ENCODE data around the gene DDI2. TPM values are rescaled to one million over a fixed set of nuclear protein-coding genes. Genes with fewer than 3 reads are reported as not detected.
A peak's percentile ranks its signal among the peaks of the same experiment; 100 is the strongest.

Gene DDI2
- total RNA-seq, 2 experiments from 2014 or later = 31.6 to 33.3 TPM

DNA sequence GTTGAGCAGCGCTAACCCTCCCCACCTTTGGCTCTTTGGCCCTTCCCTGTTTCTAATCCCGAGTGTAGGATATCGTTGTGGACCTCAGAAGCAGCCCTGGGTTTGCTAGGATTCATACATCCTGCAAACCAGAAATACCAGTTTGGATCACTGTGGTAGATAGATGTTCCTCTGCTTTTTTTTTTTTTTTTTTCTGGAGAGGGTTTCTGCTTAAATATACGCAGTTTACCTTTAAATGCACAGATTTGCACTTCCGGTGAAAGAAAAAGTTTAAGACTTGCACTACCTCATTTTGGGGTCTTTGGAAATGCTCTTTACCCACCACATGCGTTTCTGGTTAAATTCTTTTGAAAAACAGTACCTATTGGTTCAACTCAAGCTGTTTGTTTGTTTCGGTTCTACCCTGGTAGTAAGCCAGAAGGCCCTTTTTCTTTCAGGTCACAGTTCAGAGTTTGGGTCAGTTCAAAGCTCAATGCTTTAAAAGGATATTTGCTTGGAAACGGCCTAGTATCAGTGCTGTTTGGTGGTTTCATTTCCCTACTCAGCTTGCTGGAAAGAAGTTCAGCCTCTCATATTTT is 908 bp downstream of the DDI2 start:
- Mint-ChIP-seq H3K4me3 (peak overlapping the region; percentile 93), H3K27ac (peak overlapping the region; percentile 90), H3K4me1 (peaks cover 30% of the 10 kb centered on the region), H3K36me3 (peaks cover 4% of the 10 kb centered on the region), H3K9me3 (no peaks in the 10 kb centered on the region), H3K27me3 (no peaks in the 10 kb centered on the region)
- no peak for ATAC-seq (ENCODE audit: low read depth)
- DNase-seq = no peak
- POLR2A ChIA-PET = interaction anchor here (0.6 to 3.4 kb wide), 11 partner anchors 15 to 216 kb away, joined by 3 to 29 read pairs (median 5); partner anchors contain the start of gene DNAJC16

DNA sequence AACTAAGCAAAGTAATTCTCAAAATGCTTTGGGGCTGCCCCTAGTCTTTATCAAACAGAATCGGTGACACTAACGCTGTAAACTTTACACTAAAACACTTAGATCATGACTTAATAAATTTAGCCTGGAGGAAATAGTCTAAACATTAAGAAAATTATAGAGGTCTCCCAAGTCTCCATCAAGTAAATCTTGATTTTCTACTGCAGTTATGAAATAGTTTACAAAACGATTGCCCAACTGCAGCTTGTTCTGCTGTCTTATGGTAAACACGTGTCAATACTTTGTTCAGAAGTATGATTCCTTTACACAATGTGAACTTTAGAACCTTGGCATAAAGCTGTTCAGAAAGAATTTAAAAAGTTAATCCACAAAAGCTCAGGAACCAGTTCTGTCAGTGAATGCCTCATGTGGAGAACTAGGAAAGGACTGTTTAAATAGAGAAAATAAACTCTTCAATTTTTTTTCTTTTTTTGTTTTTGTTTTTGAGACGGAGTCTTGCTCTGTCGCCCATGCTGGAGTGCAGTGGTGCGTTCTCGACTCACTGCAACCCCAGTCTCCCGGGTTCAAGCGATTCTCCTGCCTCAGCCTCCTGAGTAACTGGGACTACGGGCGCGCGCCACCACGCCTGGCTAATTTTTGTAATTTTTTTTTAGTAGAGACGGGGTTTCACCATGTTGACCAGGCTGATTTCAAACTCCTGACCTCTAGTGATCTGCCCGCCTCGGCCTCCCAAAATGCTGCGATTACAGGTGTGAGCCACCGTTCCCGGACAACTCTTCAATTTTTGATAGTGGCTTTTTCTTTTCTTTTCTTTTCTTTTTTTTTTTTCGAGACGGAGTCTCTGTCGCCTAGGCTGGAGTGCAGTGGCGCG is 1.6 kb downstream of the DDI2 start:
- peaks cover 30% of the 10 kb centered on the region for H3K4me1 Mint-ChIP-seq
- ATAC-seq (ENCODE audit: low read depth) (no peak), DNase-seq (no peak)
- no peaks in the 10 kb centered on the region for H3K27me3 Mint-ChIP-seq
- H3K4me3 Mint-ChIP-seq = peak overlapping the region; percentile 93
- peak overlapping the region; percentile 90 for H3K27ac Mint-ChIP-seq
- H3K36me3 Mint-ChIP-seq = peaks cover 4% of the 10 kb centered on the region
- POLR2A ChIA-PET = interaction anchor here (0.6 to 3.4 kb wide), 7 partner anchors 16 to 157 kb away, joined by 3 to 29 read pairs (median 8); no protein-coding TSS in a partner anchor
- H3K9me3 Mint-ChIP-seq = no peaks in the 10 kb centered on the region

- ATAC-seq (ENCODE audit: low read depth) = no peak
- Mint-ChIP-seq H3K27ac (peak overlapping the region; percentile 8), H3K4me1 (peaks cover 36% of the 10 kb centered on the region), H3K4me3 (peak overlapping the region; percentile 3), H3K9me3 (no peaks in the 10 kb centered on the region), H3K36me3 (peaks cover 4% of the 10 kb centered on the region), H3K27me3 (no peaks in the 10 kb centered on the region)
- DNase-seq = no peak
- POLR2A ChIA-PET = interaction anchor here (0.7 kb wide), 1 partner anchor 18 kb away, joined by 3 read pairs; no protein-coding TSS in a partner anchor
Observed at GRCh38 chr1:15620155-15620545, 2.9 kb downstream of the DDI2 start.

DNA sequence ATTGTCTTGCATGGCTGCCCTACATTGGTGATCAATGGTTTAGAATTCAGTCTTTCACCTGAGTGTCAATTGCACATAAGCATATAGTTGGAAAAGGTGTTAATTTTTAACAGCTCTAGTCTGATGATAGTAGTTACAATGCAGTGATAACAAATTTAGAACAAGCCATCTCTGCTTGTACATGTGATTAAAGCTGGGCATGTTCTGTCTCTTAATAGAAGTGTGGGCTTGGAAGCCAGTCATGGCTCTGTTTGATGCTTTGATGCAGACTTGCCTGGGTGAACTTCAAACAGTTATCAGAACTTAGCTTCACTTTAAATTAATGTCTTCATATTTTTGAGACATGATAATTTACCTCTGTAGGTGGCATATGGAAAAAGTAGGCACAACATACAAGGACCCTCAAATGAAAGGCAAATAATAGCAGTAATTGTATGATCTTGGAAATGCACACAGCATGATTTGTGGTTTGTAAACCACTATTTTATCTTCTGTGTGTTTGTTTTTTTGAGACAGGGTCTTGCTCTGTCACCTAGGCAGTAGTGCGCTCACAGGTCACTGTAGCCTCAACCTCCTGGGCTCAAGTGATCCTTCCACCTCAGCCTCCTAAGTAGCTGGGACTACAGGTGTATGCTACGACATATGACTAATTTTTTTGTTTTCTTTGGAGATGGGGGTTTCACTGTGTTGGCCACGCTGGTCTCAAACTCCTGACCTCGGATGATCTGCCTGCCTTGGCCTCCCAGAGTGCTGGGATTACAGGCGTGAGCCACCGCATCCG is 3.8 kb downstream of the DDI2 start:
- POLR2A ChIA-PET = interaction anchor here (0.6 kb wide), 2 partner anchors 9 to 159 kb away, joined by 3 to 4 read pairs; no protein-coding TSS in a partner anchor
- peaks cover 35% of the 10 kb centered on the region for H3K4me1 Mint-ChIP-seq
- peaks cover 4% of the 10 kb centered on the region for H3K36me3 Mint-ChIP-seq
- no peak overlapping the region for H3K27ac Mint-ChIP-seq
- DNase-seq (no peak), ATAC-seq (ENCODE audit: low read depth) (no peak)
- H3K27me3 Mint-ChIP-seq = no peaks in the 10 kb centered on the region
- no peak overlapping the region for H3K4me3 Mint-ChIP-seq
- H3K9me3 Mint-ChIP-seq = no peaks in the 10 kb centered on the region

GRCh38 chr1:15621975-15622374 is 4.7 kb downstream of the DDI2 start:
- H3K27me3 Mint-ChIP-seq = no peaks in the 10 kb centered on the region
- DNase-seq (no peak), ATAC-seq (ENCODE audit: low read depth) (no peak)
- H3K9me3 Mint-ChIP-seq = no peaks in the 10 kb centered on the region
- no peak overlapping the region for H3K27ac Mint-ChIP-seq
- H3K4me1 Mint-ChIP-seq = peaks cover 38% of the 10 kb centered on the region
- POLR2A ChIA-PET = interaction anchor here (0.6 kb wide), 2 partner anchors 9 to 158 kb away, joined by 3 to 4 read pairs; no protein-coding TSS in a partner anchor
- peaks cover 6% of the 10 kb centered on the region for H3K36me3 Mint-ChIP-seq
- no peak overlapping the region for H3K4me3 Mint-ChIP-seq

DNA sequence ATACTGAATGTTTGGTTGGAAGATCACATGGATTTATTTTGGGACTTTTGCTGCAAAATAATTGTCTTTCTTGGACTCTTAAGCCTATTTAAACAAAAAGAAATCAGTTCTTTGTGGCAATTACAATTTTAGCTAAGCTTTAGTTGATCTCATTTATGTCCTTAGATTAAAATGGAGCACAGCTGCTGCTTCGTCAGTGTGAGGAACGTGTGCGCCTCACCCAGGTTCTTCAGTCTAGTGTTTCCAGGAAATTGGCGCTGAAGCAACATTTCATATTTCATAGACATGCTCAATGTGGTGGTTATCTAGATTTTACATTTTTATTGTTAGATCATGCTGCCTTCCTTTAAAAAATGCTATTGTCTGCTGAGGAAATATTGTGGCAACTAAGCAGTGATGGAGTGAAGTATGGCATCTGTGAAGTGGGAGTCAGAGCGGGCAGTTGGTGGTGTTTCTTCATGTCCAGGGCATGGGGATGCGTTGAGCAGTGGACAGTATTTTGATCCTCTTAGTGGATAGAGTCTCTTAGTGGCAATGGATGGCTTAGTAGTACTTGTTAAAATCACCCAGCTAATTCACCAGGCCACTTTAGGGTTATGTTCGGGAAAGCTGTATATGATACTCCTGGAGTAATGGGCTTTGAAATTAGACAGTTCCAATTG is 5.6 kb downstream of the DDI2 start:
- Mint-ChIP-seq H3K4me3 (no peak overlapping the region), H3K4me1 (peaks cover 41% of the 10 kb centered on the region), H3K9me3 (no peaks in the 10 kb centered on the region), H3K27ac (no peak overlapping the region), H3K27me3 (no peaks in the 10 kb centered on the region), H3K36me3 (peaks cover 6% of the 10 kb centered on the region)
- no peak for ATAC-seq (ENCODE audit: low read depth)
- POLR2A ChIA-PET = no interaction called here
- DNase-seq = no peak

DNA sequence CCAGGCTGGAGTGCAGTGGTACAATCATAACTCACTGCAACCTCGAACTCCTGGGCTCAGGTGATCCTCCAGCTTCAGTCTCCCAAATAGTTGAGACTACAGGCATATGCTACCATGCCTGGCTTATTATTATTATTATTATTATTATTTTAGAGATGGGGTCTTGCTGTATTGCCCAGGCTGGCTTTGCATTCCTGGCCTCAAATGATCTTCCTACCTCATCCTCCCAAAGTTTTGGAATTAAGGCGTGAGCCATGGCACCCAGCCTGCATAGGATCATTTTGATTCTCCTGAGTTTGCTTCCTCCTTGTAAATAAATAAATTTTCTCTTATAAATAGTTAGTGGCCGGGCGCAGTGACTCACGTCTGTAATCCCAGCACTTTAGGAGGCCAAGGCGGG is 6.2 kb downstream of the DDI2 start:
- Mint-ChIP-seq H3K4me1 (peaks cover 39% of the 10 kb centered on the region), H3K9me3 (no peaks in the 10 kb centered on the region), H3K27me3 (no peaks in the 10 kb centered on the region), H3K4me3 (no peak overlapping the region), H3K27ac (no peak overlapping the region), H3K36me3 (peaks cover 6% of the 10 kb centered on the region)
- POLR2A ChIA-PET = no interaction called here
- DNase-seq (no peak), ATAC-seq (ENCODE audit: low read depth) (no peak)

DNA sequence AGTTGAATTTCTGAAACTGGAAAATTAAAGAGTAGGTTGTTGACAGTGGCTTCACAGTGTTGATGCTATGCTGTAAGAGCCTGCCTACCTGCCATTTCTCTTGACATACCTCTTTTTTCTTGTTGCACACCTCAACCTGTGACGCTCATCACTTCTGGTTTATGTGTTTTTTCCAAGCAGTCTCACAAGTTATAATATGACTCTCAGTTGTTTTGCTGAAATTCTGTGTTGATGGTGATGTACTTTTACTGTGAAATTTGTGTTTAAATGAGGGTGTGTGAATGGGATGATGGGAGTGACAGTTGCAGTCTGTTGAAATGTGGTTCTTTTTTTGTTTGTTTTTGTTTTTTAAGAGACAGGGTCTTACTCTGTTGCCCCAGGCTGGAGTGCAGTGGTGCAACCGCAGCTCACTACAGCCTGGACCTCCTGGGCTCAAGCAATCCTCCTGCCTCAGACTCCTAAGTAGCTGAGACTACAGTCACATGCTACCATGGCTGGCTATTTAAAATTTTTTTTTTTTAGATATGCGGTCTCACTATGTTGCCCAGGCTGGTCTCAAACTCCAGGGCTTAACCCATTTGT is 7.0 kb downstream of the DDI2 start:
- no peak for ATAC-seq (ENCODE audit: low read depth)
- POLR2A ChIA-PET = interaction anchor here (0.8 kb wide), 1 partner anchor 21 kb away, joined by 3 read pairs; no protein-coding TSS in a partner anchor
- Mint-ChIP-seq H3K9me3 (no peaks in the 10 kb centered on the region), H3K27me3 (no peaks in the 10 kb centered on the region), H3K36me3 (peaks cover 8% of the 10 kb centered on the region), H3K4me1 (peaks cover 34% of the 10 kb centered on the region), H3K27ac (no peak overlapping the region), H3K4me3 (no peak overlapping the region)
- no peak for DNase-seq

- peaks cover 11% of the 10 kb centered on the region for H3K36me3 Mint-ChIP-seq
Observed at GRCh38 chr1:15625056-15625917, 8.0 kb downstream of the DDI2 start.

GRCh38 chr1:15626269-15626950 is 9.2 kb downstream of the DDI2 start:
- peaks cover 14% of the 10 kb centered on the region for H3K36me3 Mint-ChIP-seq
- peak overlapping the region; percentile 3 for H3K27ac Mint-ChIP-seq
- POLR2A ChIA-PET = interaction anchor here (0.5 kb wide), 1 partner anchor 26 kb away, joined by 4 read pairs; no protein-coding TSS in a partner anchor
- DNase-seq = no peak
- no peaks in the 10 kb centered on the region for H3K9me3 Mint-ChIP-seq
- no peaks in the 10 kb centered on the region for H3K27me3 Mint-ChIP-seq
- ATAC-seq (ENCODE audit: low read depth) = no peak
- H3K4me3 Mint-ChIP-seq = no peak overlapping the region
- H3K4me1 Mint-ChIP-seq = peaks cover 26% of the 10 kb centered on the region

More at GRCh38 chr1:15625056-15625917, 8.0 kb downstream of the DDI2 start:
- POLR2A ChIA-PET = interaction anchor here (0.8 kb wide), 1 partner anchor 22 kb away, joined by 3 read pairs; no protein-coding TSS in a partner anchor
- H3K4me1 Mint-ChIP-seq = peaks cover 32% of the 10 kb centered on the region
- ATAC-seq (ENCODE audit: low read depth) = no peak
- no peak for DNase-seq
- H3K27ac Mint-ChIP-seq = no peak overlapping the region
- H3K4me3 Mint-ChIP-seq = no peak overlapping the region
- no peaks in the 10 kb centered on the region for H3K9me3 Mint-ChIP-seq
- H3K27me3 Mint-ChIP-seq = no peaks in the 10 kb centered on the region

GRCh38 chr1:15627343-15627988 is 10.2 kb downstream of the DDI2 start:
- POLR2A ChIA-PET = no interaction called here
- peaks cover 20% of the 10 kb centered on the region for H3K36me3 Mint-ChIP-seq

More at GRCh38 chr1:15627343-15627988, 10.2 kb downstream of the DDI2 start:
- H3K27me3 Mint-ChIP-seq = no peaks in the 10 kb centered on the region
- no peak overlapping the region for H3K4me3 Mint-ChIP-seq
- no peak for DNase-seq
- H3K4me1 Mint-ChIP-seq = peaks cover 22% of the 10 kb centered on the region
- no peak for ATAC-seq (ENCODE audit: low read depth)
- H3K9me3 Mint-ChIP-seq = no peaks in the 10 kb centered on the region
- no peak overlapping the region for H3K27ac Mint-ChIP-seq

Data from activated naive CD8-positive, alpha-beta T cell treated with anti-CD3 and anti-CD28 coated beads, Interleukin-2, amount 10 ng/mL, durations not matched to agents 7 days and 5 days (primary cell).